ENCODE data around the gene CCDC57.
"Not testable (repeated sequence)": the region's sequence is repeated elsewhere in the genome, so short reads cannot be mapped to it uniquely, and the experiment has no call there.

CCDC57 gene

DNA sequence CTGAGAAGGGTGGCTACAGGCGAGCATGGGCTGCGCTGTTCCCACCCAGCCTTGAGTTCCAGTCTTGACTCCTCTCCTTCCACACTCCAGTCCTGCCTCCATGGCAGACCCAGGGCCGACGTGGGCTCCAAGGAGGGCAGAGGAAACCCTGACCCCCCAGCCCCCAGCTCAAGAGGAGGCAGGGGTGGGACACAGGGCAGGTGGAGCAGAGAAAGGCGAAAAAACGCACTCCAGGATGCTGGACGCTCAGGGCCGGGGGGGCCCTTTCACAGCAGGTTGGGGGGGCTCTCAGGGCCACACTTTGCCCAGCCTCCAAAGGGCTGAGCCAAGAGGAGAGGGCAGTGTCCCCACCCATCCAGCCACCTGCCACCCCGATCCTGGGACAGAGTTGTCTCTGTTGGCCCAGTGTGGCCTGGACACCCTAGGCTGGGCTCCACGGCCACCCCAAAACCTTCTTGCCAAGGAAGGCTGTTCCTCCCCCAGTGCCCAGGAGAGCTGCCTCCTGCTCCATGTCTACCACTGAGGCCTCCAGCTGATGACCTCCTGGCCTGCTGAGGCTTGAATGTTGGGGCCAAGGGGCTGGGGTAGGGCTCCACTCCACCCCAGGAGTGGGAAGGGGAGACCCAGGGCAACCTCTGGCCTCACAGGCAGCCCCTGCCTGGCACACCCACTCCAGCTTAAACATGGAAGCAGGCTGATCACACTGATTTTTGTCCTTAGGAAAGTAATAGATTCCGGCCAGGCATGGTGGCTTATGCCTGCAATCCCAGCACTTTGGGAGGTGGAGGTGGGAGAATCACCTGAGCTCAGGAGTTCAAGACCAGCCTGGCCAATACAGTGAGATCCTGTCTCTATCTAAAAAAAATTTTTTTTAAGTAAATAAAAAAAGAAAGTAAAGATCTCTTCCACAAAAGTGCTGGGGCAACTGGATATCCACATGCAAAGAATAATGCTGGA lies 7.4 kb upstream of the CCDC57 start:
- DNase-seq: no peak

DNA sequence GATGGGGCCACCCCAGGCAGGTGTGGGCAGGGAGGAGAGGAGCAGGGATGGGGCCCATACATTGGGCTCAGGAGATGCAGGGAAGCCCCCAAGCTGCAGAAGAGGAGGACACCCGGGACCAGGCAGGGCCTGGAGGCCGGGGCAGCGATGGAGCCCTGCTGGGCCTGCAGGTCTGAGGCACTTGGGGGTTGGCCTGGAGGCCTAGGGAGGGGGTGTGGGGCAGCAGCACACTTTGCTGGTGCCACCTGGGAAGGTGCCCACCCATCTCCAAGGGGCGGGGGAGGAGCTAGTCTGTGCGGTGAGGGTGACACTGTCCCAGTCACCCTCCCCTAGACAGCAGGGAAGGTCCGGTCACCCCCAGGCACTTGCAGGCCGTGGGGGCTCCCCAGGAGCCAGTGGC lies 6.4 kb upstream of the CCDC57 start:
- DNase-seq: no peak

- DNase-seq: no peak
These were observed 5.9 kb upstream of the CCDC57 start for GRCh38 chr17:82218349-82219075.

DNA sequence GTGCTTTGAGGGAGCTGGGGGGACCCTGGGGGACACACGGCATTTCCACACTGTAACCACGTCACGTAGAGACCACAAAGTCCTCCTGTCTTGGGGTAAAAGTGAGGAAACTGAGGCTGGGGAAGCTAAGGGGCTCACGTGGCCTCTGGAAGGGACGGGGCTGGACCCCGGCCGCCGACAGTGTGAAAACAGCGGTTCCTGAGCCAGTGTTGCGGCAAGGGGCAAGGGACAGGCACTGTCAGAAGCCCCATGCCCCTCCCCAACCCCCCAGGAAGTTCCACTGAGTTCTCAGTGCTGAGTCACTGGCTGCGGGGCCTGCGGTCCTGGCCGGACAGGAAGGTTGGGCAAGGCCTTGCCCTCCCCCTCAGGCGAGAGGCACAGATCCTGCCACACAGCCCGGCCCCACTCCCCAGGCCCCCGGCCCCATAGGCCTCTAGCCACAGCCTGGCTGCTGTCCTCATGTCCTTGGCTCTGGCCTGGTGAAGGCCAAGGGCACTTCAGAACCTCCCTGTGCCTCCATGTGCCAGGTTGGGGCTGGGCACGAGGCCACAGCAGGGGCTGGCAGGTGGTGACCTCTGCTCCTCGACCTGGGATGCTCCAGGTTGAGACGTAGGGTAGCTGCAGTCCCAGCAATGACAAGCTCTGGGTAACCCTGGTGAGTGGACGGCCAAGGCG lies 5.0 kb upstream of the CCDC57 start:
- DNase-seq: peak; percentile 85 to 89 (median 87)

- DNase-seq: peak in 2 of 3 donors; percentile 36 to 49
These were observed 4.5 kb upstream of the CCDC57 start for GRCh38 chr17:82217120-82217529.

DNA sequence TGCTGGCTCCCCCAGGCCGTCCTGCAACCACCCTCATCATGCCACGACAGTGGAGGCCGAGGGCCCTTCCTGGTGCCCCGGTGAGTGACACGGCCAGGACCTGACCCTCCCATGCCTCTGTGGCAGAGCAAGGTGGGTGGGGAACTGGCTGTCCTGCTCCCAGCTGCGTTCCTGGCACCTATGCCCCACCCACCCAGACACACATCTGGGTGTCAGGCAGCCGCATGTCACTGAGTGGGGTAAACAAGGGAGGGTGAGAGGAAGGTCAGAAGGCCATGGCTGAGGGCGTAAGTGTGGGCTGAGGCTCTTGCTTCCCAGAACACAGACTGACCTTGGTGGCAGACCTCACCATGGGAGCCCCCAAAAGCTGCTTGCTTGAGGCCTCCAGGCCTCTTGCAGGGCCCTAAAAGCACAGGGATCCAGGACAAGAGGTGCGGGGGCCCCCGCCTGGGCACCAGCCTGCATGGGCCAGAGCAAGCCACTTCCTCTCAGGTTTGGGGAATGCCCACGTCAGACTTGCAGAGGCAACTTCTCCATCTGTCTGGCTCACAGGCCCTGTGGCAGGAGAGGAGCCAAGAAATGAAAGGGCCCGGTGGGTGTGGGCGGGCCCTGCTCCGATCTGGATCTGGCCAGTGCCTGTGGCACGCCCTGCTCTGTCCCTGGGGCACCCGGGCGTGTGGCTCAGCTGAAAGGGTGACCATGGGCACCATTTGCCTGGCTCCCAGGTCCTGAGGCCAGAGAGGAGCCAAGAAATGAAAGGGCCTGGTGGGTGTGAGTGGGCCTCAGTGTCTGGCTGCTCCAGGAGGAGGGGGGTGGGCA lies 3.9 kb upstream of the CCDC57 start:
- peak; percentile 96 to 98 (median 97) for DNase-seq

GRCh38 chr17:82215972-82216300 lies 3.3 kb upstream of the CCDC57 start:
- no peak for DNase-seq

- DNase-seq: peak in 2 of 3 donors; percentile 50 to 54
These were observed 2.7 kb upstream of the CCDC57 start for GRCh38 chr17:82215095-82215971.

- no peak for DNase-seq
These were observed 1.5 kb upstream of the CCDC57 start for GRCh38 chr17:82214012-82214628.

GRCh38 chr17:82213251-82214011 lies 789 bp upstream of the CCDC57 start:
- peak; percentile 98 for DNase-seq

DNA sequence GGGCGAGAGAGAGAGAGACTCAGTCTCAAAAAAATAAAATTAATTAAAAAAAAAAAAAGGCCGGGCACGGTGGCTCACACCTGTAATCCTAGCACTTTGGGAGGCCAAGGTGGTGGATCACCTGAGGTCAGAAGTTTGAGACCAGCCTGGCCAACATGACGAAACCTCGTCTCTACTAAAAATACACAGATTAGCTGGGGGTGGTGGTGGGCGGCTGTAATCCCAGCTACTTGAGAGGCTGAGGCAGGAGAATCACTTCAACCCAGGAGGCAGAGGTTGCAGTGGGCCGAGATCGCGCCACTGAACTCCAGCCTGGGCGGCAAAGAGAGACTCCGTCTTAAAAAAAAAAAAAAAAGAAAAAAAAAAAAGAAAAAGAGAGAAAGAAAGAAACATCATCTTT lies 2.0 kb downstream of the CCDC57 start:
- DNase-seq: not testable (repeated sequence)

DNA sequence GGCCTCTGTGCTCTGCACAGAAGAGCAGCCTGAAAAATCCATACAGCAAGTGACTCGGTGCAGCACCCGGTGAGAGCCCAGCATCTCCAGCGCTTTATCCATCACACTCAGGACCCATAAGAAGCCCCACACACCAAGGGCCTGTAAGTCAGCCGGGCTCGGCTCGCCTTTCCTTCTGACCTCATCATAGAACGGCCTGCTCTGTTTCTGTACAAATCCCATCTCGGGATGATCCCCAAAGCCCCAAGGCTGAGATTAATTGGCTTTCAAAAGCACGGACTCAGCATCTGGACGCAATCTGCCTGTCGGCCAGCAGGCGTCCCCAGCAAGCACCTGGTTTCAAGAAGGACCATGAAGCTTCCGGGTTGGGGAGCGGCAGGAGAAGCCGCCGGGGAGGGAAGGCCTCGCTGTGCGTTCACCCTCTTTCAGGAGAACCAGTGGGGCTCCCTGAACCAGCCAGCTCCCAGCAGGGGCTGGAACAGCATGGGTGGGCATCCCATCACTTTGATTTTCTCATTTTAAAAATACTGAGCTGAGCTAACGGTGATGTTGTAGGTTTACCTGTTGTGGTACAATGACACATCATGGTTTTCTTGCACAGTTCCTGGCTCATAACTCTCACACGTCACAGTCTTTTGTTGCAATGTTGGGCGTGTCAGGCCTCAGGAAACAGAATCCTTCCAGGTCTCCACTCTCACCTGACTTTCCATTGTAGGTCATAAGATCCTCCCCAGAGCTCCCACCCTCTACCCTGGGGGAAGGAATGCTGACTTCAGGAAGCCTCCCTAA lies 6.7 kb downstream of the CCDC57 start:
- DNase-seq: peak; percentile 84 to 92 (median 91)

- peak in 2 of 3 donors; percentile 23 to 62 for DNase-seq
These were observed 7.6 kb downstream of the CCDC57 start for GRCh38 chr17:82204831-82205719.

DNA sequence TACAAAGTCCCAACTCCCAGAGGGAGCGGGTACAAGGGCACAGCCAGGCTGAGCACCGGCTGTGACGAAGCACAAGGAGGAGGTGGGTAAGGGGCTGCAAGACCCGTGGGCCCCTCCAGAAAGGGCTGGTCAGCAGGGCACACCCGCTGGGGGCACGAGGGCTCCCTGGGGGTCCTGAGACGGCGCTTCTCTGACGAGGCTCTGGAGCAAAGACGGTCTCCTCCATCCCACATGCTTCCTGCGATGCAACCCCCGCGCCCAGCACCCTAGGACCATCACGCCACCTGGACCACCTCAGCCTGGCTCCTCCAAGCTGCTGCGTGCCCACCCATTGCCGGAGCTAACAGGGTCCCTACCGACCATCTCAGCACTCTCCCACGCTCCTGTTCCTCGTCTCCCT lies 8.7 kb downstream of the CCDC57 start:
- no peak for DNase-seq

DNA sequence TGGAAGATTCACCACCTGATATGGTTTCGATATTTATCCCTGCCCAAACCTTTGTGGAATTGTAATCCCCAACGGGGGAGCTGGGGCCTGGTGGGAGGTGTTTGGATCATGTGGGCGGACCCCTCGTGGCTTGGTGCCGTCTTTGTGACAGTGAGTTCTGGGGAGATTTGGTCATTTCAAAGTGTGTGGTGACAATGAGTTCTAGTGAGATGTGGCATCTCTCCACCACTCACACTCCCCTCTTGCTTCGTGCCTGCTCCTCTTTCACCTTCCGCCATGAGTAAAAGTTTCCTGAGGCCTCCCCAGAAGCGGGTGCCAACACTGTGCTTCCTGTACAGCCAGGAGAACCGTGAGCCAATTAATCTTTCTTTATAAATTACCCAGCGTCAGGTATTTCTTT lies 9.7 kb downstream of the CCDC57 start:
- DNase-seq: no peak

GRCh38 chr17:82201498-82201910 lies 11.1 kb downstream of the CCDC57 start:
- no peak for DNase-seq

DNA sequence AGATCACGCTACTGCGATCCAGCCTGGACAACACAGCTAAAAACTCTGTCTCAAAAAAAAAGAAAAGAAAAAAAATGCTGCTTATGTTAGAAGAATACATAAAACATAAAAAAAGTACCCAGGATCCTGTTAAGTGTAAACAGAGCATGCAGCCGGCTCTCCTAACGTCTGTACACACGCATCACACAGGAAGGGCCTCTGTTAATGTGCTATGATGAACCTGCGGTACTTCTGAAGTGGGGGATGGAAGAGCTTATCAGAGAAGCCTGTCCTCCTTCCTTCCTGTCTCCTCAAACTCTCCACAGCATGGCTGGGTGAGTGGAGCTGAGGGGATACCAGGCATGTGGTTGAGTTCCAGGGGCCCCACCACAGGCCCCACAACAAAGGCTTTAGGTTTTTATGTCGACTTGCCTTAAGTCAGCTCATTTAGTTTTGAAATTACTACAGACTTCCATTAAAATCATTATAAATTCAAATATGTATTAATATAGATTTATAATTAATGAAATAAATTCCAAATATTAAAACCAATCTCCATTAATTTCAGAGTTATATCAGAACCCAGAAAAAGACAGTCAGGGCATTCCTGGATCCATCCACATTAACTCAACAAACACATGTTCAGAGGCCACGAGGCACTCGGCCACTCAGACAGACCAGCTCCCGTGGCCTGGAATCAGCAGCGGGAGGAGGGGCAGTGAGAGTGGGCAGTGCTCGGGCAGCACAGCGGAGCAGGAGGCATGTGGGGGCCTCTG lies 11.7 kb downstream of the CCDC57 start:
- no peak for DNase-seq

- DNase-seq: no peak
These were observed 12.5 kb downstream of the CCDC57 start for GRCh38 chr17:82200135-82200534.

Measured in suppressor macrophage treated with lipopolysaccharide for 1 hour (primary cell).